Tibial artery (tissue), 4 donors: Measurements from ENCODE around the gene FNBP1L.

ENCODE experiments used
- DNase-seq, 2 donors: peaks; one replicate each; pipeline ENCODE4 v3.0.0-alpha.2; 2019
- H3K27ac ChIP-seq, 2 donors: fragments of 200-600 bp; sonication (generic) in 1 of 2; 1 replicate in 1 of 2; 2 replicates in 1 of 2; pipeline ENCODE4 v1.5.1; 2018 to 2019; ENCODE audit warnings: mild to moderate bottlenecking in 1 of 2
- H3K27me3 ChIP-seq, 2 donors: fragments of 200-600 bp; sonication (generic) in 1 of 2; one replicate each; pipeline versions ENCODE4 v1.5.1 to v1.6.0; 2016 to 2019
- H3K36me3 ChIP-seq, 3 donors: fragments of 200-600 bp; sonication (generic) in 2 of 3; one replicate each; pipeline ENCODE4 v1.5.1; 2016 to 2019; ENCODE audit warnings: mild to moderate bottlenecking in 2 of 3
- H3K4me1 ChIP-seq, 4 donors: fragments of 200-600 bp; sonication (generic) in 2 of 4; 1 replicate in 3 of 4; 2 replicates in 1 of 4; pipeline ENCODE4 v1.5.1; 2016 to 2019
- H3K4me3 ChIP-seq, 2 donors: fragments of 200-600 bp; sonication (generic) in 1 of 2; 1 replicate in 1 of 2; 2 replicates in 1 of 2; pipeline ENCODE4 v1.5.1; 2018 to 2019; ENCODE audit warnings: mild to moderate bottlenecking in 2 of 2
- H3K9me3 ChIP-seq, 3 donors: fragments of 200-600 bp; sonication (generic) in 1 of 3; one replicate each; pipeline ENCODE4 v1.5.1; 2016 to 2019
- intact Hi-C: fragments of 100-400 bp; cut with DNase I; formaldehyde crosslinking; loops from one replicate; pipeline ENCODE4 v1.15.0; 2023; ENCODE audit warnings: low total_unique reads
- TF ChIP-seq, protein P1 (sequence below), 2 experiments: fragments of 200-600 bp in 1 of 2; fragments of 450-650 bp in 1 of 2; IDR thresholded peaks; one replicate each; pipeline ENCODE4 v1.5.1; 2017 to 2019; ENCODE audit warnings: antibody characterized with exemption in 2 of 2, mild to moderate bottlenecking in 1 of 2, moderate library complexity in 1 of 2

The FNBP1L gene

DNA sequence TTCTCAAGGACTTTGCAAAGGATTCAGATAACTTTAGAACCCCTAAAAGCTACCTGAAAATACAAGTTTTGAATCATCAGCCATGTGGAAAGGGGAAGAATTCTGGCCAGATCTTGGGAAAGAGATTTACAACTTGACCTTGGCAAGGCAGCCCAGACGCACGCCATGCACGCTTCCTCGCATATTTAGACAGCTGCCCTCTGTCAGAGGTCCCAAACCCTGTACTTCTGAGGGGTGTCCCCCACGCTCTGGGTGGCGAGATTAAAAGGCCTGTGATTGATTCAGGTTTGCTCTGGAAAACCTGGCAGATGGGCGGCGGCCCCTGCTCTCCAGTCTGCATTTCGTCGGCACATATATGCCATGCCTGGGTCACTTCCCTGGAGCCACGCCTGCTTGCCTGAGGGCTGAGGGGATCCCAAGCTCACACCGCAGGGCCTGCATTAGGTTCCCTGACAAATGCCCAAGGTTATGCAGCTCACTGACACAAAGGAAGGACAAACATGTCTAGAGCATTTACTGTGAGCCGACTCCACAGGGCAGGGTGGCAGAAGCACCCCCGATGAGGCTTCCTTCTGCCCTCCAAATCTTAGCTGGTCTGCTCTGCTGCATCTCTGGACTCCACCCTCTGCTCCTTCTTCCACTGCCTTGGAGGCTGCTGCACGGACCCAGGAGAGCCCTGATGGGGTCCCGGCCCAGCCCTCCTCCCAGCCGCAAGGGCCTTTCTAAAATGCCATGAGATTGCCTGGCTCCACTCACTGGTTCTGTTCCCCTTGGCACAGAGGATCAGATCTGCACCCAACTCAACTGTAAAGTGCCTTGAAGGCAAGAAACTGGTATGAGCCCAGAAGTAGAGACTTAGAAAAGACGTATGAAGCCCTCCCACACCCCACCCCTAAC is 129.9 kb downstream of the FNBP1L start:
- H3K9me3 ChIP-seq: no peaks in the 10 kb centered on the region
- intact Hi-C loops: no loop called here
- TF ChIP-seq, protein P1, sequence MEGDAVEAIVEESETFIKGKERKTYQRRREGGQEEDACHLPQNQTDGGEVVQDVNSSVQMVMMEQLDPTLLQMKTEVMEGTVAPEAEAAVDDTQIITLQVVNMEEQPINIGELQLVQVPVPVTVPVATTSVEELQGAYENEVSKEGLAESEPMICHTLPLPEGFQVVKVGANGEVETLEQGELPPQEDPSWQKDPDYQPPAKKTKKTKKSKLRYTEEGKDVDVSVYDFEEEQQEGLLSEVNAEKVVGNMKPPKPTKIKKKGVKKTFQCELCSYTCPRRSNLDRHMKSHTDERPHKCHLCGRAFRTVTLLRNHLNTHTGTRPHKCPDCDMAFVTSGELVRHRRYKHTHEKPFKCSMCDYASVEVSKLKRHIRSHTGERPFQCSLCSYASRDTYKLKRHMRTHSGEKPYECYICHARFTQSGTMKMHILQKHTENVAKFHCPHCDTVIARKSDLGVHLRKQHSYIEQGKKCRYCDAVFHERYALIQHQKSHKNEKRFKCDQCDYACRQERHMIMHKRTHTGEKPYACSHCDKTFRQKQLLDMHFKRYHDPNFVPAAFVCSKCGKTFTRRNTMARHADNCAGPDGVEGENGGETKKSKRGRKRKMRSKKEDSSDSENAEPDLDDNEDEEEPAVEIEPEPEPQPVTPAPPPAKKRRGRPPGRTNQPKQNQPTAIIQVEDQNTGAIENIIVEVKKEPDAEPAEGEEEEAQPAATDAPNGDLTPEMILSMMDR (IDR thresholded peaks at IDR 0.05): no peak
- H3K27me3 ChIP-seq: no peaks in the 10 kb centered on the region
- peaks cover 0 to 29% (median 4%) of the 10 kb centered on the region in 4 donors for H3K4me1 ChIP-seq
- H3K36me3 ChIP-seq: peaks cover 49 to 87% (median 55%) of the 10 kb centered on the region in 3 donors
- DNase-seq: no peak
- H3K27ac ChIP-seq: no peak overlapping the region
- no peak overlapping the region for H3K4me3 ChIP-seq

DNA sequence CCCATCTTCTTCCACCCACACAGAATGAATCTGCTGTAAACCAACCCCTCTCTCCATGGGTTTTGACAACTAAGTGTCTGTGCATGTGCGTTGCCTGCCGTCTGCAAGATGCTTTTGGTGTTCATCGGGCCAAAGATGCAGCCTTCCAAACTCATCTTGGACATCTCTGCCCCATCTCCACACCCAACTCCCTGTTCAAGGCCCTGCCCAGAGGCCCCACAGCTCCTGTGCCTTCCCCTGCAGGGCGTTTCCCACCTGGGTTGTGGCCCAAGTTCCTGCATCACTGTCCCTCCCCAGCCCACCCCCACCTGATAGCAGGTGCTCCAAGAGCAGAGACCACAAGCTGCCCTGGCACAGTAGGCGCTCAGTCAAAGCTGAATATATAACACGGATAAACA is 130.5 kb downstream of the FNBP1L start:
- H3K4me3 ChIP-seq: no peak overlapping the region
- H3K4me1 ChIP-seq: peaks cover 0 to 33% (median 4%) of the 10 kb centered on the region in 4 donors
- H3K27me3 ChIP-seq: no peaks in the 10 kb centered on the region
- TF ChIP-seq, protein P1 (IDR thresholded peaks at IDR 0.05): no peak
- no peaks in the 10 kb centered on the region for H3K9me3 ChIP-seq
- peaks cover 51 to 87% (median 60%) of the 10 kb centered on the region in 3 donors for H3K36me3 ChIP-seq
- H3K27ac ChIP-seq: no peak overlapping the region
- no peak for DNase-seq
- intact Hi-C loops: no loop called here

DNA sequence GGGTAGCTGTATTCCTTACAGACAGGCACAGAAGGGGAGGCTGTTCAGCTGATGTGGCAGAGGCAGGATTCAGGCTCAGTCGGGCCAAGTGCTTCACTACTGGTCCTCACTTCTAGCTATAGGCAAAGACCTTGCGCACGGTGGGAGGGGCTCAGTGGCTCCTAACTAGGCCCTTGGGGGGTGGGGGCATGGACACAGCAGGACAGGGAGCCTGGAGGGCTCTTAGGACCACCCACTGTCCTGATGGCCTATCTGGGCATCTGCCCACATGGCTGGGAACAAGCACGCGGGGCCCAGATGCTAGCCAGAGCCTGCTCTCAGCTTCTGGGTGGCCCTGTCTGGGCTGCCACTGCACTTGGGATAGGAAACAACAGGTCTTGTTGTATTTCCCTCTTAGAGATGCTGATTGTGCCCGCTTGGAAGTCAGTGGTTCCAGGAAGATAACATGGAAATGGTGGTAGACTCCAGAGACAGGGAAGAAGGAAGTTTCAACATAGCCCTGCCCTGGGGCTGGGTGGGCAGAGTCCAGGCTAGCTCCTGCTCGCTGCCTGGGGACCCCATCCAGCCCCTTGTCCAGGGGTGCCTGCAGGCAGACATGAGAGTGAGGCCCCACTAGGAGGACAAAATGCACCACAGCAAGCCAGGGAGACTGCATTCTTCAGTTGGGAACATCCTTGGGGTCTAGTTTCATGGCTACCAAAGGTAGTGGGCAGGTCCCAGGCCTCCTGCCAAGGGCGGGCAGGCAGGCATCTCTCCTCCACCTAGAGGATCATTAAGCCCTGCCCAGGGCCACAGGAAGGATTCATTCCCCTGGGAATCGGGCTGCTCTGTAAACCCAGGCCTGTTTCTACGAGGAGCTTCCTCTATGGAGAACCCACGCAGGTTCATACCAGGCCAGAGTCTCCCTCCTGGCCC is 131.2 kb downstream of the FNBP1L start:
- H3K27ac ChIP-seq: peak overlapping the region in 1 of 2 donors; percentile 6
- intact Hi-C loops: no loop called here
- H3K9me3 ChIP-seq: no peaks in the 10 kb centered on the region
- no peaks in the 10 kb centered on the region for H3K27me3 ChIP-seq
- no peak overlapping the region for H3K4me3 ChIP-seq
- no peak for DNase-seq
- H3K4me1 ChIP-seq: peaks cover 0 to 41% (median 8%) of the 10 kb centered on the region in 4 donors
- peaks cover 50 to 84% (median 61%) of the 10 kb centered on the region in 3 donors for H3K36me3 ChIP-seq
- TF ChIP-seq, protein P1 (IDR thresholded peaks at IDR 0.05): no peak

DNA sequence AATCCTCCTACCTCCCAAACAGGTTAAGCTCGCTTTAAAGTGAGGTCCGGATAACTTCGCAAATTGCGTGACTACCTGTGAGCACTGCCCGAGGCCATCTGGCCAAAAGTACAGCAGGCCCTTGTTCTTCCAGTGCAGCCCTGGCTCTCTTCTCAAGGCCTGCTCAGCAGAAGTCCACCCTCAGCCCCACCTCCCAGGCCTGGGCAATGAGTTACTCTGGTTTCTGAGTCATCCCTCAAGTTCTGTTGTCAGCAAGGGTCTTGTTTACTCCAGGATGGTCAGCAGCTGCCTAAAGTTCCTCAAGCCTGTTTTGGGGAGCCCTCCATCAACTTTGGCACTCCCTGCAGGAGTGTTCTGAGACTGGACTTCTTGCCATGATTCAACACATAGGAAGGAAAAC is 132.0 kb downstream of the FNBP1L start:
- H3K27me3 ChIP-seq: no peaks in the 10 kb centered on the region
- peak overlapping the region in 1 of 2 donors; percentile 6 for H3K27ac ChIP-seq
- peak in 1 of 2 donors; percentile 41 for DNase-seq
- H3K4me3 ChIP-seq: no peak overlapping the region
- peaks cover 0 to 48% (median 16%) of the 10 kb centered on the region in 4 donors for H3K4me1 ChIP-seq
- peaks cover 43 to 77% (median 54%) of the 10 kb centered on the region in 3 donors for H3K36me3 ChIP-seq
- no peaks in the 10 kb centered on the region for H3K9me3 ChIP-seq
- TF ChIP-seq, protein P1 (IDR thresholded peaks at IDR 0.05): no peak
- intact Hi-C loops: no loop called here
